WTC11 (cell line): ENCODE measurements around the gene ENAH. TPM values are rescaled to one million over a fixed set of nuclear protein-coding genes. Genes with fewer than 3 reads are reported as not detected.

ENCODE experiments used
- ATAC-seq: fragments of 200-7000 bp; cut with Tn5 transposase; 2 replicates; pipeline ENCODE4 v1.10.0; 2021; ENCODE audit warnings: mild to moderate bottlenecking, moderate library complexity
- CTCF ChIA-PET: fragments of 300-600 bp; sonication (Branson Sonifier 250); formaldehyde crosslinking; loops from one replicate; lab custom pipeline; 2021; ENCODE audit warnings: antibody characterized with exemption; lab: Charles Lee
- POLR2A ChIA-PET: fragments of 350-600 bp; sonication (Branson Sonifier 250); formaldehyde crosslinking; loops from one replicate; lab custom pipeline; 2021; ENCODE audit warnings: antibody characterized with exemption; lab: Charles Lee
- DNase-seq: peaks from one replicate; pipeline ENCODE4 v3.0.0; 2021; ENCODE audit warnings: low spot score
- H3K27ac Mint-ChIP-seq: 2 replicates; pipeline ENCODE4 v1.8.0; 2021; ENCODE audit warnings: mixed read lengths
- H3K27me3 Mint-ChIP-seq: 2 replicates; pipeline ENCODE4 v1.8.0; 2021; ENCODE audit warnings: low read depth, mild to moderate bottlenecking, moderate library complexity, mixed read lengths
- H3K36me3 Mint-ChIP-seq: 2 replicates; pipeline ENCODE4 v1.8.0; 2021; ENCODE audit warnings: mixed read lengths
- H3K4me1 Mint-ChIP-seq: 2 replicates; pipeline ENCODE4 v1.8.0; 2022; ENCODE audit warnings: mixed read lengths
- H3K4me3 Mint-ChIP-seq: 2 replicates; pipeline ENCODE4 v1.8.0; 2021; ENCODE audit warnings: mild to moderate bottlenecking, moderate library complexity, mixed read lengths
- H3K9me3 Mint-ChIP-seq: 2 replicates; pipeline ENCODE4 v1.8.0; 2021; ENCODE audit warnings: mixed read lengths
- FOXK1 ChIP-seq: sonication (generic); formaldehyde crosslinking; IDR thresholded peaks from 2 replicates; pipeline ENCODE4 v1.8.0; 2022; ENCODE audit warnings: mild to moderate bottlenecking, moderate library complexity, missing genetic modification reagents
- GABPB1 ChIP-seq: sonication (generic); formaldehyde crosslinking; IDR thresholded peaks from 2 replicates; pipeline ENCODE4 v1.8.1; 2023; ENCODE audit warnings: mild to moderate bottlenecking, missing genetic modification reagents
- IRF2 ChIP-seq: sonication (generic); formaldehyde crosslinking; IDR thresholded peaks from 2 replicates; pipeline ENCODE4 v1.8.0; 2022; ENCODE audit warnings: low read depth, missing genetic modification reagents, borderline replicate concordance
- TP53 ChIP-seq: sonication (generic); formaldehyde crosslinking; IDR thresholded peaks from 2 replicates; pipeline ENCODE4 v1.8.1; 2023; ENCODE audit warnings: mild to moderate bottlenecking, missing genetic modification reagents
- ZNF121 ChIP-seq: sonication (generic); formaldehyde crosslinking; IDR thresholded peaks from 2 replicates; pipeline ENCODE4 v1.8.0; 2023; ENCODE audit warnings: missing genetic modification reagents
- total RNA-seq: library from RNA; stranded (reverse); gene quantifications from 3 replicates; pipeline ENCODE4 v1.2.3, GENCODE V29; 2021
- TF ChIP-seq, protein P1 (sequence below): fragments of 250-450 bp; sonication (Bioruptor Pico); conservative IDR thresholded peaks from 2 replicates; pipeline ENCODE4 v1.9.0; 2021; ENCODE audit warnings: mild to moderate bottlenecking
- TF ChIP-seq, protein P2 (sequence below): sonication (generic); formaldehyde crosslinking; conservative IDR thresholded peaks from 2 replicates; pipeline ENCODE4 v1.8.1; 2022; ENCODE audit warnings: mild to moderate bottlenecking, missing genetic modification reagents
- TF ChIP-seq, protein P3 (sequence below): sonication (generic); formaldehyde crosslinking; IDR thresholded peaks from 2 replicates; pipeline ENCODE4 v1.8.0; 2023; ENCODE audit warnings: mild to moderate bottlenecking, missing genetic modification reagents
- TF ChIP-seq, protein P4 (sequence below): sonication (generic); formaldehyde crosslinking; IDR thresholded peaks from 2 replicates; pipeline ENCODE4 v1.8.1; 2023; ENCODE audit warnings: mild to moderate bottlenecking, moderate library complexity, missing genetic modification reagents
- TF ChIP-seq, protein P5 (sequence below): sonication (generic); formaldehyde crosslinking; IDR thresholded peaks from 2 replicates; pipeline ENCODE4 v1.8.0; 2022; ENCODE audit warnings: mild to moderate bottlenecking, missing genetic modification reagents

ENAH gene
- total RNA-seq, 1 experiment from 2014 or later: 227 TPM

DNA sequence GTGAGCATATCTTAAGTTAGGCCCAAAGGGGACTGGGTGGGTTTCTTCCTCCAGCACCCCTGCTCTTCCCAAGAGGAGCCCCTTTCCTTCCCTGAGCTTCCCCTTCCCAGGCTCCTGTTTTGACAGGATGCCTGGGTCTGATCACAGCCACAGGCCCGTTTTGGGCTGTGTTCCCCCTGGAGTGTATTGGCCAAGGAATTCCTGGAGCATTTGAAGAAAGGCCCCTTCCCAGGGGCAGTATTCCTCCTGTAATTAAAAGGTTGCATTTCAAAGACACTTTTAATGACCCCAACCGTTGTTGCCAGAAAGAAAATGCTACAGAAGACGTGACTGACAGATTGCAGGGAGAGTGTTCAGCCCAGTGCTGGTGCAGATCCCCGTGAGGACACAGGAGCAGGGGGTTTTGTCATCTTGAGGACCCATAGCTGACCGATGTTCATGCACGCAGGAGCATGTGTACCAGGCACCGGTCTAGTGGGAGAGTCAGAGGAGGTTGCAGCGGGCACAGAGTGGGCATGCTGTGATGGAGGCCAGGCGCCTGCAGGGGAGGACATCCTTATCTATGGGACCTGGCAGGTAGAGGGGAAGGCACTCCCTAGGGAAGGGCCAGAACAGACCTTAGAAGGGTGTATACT is 205.8 kb downstream of the ENAH start:
- POLR2A ChIA-PET: no interaction called here
- Mint-ChIP-seq H3K27me3 (0 out of 2 replicates have a peak, but pooled peaks cover 4% of the 10 kb centered on the region), H3K4me1 (peaks cover 34% of the 10 kb centered on the region), H3K4me3 (no peak overlapping the region)
- TF ChIP-seq FOXK1 (CRISPR knock-in tag): no peak
- TF ChIP-seq, protein P1, sequence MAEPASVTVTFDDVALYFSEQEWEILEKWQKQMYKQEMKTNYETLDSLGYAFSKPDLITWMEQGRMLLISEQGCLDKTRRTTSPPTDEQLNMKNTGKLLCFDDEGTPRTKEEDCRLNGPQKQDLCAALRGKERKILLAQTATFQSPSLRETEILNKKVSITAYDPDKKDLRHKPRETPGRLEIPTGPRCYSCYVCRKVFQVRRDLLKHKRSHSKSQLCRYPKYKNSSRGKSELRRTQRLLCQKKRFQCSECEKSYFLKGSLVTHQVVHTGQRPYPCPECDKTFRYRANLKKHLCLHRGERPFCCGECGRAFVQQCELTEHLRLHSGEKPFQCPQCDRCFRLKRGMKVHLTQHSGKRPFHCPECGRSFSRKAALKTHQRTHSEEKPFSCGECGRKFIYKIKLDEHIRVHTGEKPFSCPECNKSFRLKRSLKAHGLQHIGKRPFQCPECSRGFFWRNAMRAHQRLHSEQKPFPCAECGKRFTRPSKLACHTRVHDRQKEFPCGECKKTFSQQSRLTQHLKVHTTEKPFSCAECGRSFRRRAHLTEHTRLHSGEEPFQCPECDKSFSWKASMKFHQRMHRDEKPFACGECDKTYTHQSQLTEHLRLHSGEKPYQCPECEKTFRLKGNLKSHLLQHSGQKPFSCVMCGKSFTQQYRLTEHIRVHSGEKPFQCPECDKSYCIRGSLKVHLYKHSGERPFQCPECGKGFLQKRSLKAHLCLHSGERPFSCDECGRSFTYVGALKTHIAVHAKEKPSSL (CRISPR knock-in tag): no peak
- TF ChIP-seq, all 79 proteins: peak for 0
- no peaks in the 10 kb centered on the region for H3K9me3 Mint-ChIP-seq
- DNase-seq: no peak
- CTCF ChIA-PET: interaction anchor here (1.2 to 2.6 kb wide), 6 partner anchors 14 to 516 kb away, joined by 4 to 7 read pairs (median 4); partner anchors contain the start of gene SRP9
- no peaks in the 10 kb centered on the region for H3K36me3 Mint-ChIP-seq
- no peak overlapping the region for H3K27ac Mint-ChIP-seq
- ATAC-seq: peak; percentile 16

DNA sequence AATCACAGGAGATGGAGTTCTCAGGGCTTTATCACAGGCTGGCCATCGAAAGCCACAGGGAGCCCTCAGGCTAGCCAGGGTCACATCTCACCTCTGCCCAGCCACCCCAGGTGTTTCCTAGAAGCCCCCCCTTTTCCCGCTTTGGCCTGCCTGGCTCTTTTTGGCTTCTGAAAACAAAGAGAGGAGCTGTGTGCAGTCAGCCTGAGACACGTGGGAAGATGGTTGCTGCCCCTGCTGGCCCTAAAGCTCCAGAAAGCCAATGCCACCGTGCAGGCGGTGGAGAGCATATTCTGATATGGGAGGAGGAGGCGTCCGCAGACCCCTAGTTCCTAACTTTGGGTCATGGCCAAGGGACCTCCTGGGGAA is 206.3 kb downstream of the ENAH start:
- H3K36me3 Mint-ChIP-seq: no peaks in the 10 kb centered on the region
- H3K9me3 Mint-ChIP-seq: no peaks in the 10 kb centered on the region
- H3K27ac Mint-ChIP-seq: no peak overlapping the region
- H3K4me3 Mint-ChIP-seq: no peak overlapping the region
- CTCF ChIA-PET: interaction anchor here (0.5 to 1.6 kb wide), 6 partner anchors 15 to 521 kb away, joined by 3 to 5 read pairs (median 4); partner anchors contain the start of gene SRP9
- ATAC-seq: peak; percentile 10; the same call in 1 of the 2 replicates
- no peak for DNase-seq
- POLR2A ChIA-PET: no interaction called here
- 0 out of 2 replicates have a peak, but pooled peaks cover 4% of the 10 kb centered on the region for H3K27me3 Mint-ChIP-seq
- TF ChIP-seq, protein P2, sequence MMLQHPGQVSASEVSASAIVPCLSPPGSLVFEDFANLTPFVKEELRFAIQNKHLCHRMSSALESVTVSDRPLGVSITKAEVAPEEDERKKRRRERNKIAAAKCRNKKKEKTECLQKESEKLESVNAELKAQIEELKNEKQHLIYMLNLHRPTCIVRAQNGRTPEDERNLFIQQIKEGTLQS (CRISPR knock-in tag): no peak
- TF ChIP-seq, protein P3, sequence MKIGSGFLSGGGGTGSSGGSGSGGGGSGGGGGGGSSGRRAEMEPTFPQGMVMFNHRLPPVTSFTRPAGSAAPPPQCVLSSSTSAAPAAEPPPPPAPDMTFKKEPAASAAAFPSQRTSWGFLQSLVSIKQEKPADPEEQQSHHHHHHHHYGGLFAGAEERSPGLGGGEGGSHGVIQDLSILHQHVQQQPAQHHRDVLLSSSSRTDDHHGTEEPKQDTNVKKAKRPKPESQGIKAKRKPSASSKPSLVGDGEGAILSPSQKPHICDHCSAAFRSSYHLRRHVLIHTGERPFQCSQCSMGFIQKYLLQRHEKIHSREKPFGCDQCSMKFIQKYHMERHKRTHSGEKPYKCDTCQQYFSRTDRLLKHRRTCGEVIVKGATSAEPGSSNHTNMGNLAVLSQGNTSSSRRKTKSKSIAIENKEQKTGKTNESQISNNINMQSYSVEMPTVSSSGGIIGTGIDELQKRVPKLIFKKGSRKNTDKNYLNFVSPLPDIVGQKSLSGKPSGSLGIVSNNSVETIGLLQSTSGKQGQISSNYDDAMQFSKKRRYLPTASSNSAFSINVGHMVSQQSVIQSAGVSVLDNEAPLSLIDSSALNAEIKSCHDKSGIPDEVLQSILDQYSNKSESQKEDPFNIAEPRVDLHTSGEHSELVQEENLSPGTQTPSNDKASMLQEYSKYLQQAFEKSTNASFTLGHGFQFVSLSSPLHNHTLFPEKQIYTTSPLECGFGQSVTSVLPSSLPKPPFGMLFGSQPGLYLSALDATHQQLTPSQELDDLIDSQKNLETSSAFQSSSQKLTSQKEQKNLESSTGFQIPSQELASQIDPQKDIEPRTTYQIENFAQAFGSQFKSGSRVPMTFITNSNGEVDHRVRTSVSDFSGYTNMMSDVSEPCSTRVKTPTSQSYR (CRISPR knock-in tag): no peak
- TF ChIP-seq ZNF121 (CRISPR knock-in tag) (no peak), GABPB1 (CRISPR knock-in tag) (no peak), TP53 (CRISPR knock-in tag) (no peak), IRF2 (CRISPR knock-in tag) (no peak)
- TF ChIP-seq, protein P4, sequence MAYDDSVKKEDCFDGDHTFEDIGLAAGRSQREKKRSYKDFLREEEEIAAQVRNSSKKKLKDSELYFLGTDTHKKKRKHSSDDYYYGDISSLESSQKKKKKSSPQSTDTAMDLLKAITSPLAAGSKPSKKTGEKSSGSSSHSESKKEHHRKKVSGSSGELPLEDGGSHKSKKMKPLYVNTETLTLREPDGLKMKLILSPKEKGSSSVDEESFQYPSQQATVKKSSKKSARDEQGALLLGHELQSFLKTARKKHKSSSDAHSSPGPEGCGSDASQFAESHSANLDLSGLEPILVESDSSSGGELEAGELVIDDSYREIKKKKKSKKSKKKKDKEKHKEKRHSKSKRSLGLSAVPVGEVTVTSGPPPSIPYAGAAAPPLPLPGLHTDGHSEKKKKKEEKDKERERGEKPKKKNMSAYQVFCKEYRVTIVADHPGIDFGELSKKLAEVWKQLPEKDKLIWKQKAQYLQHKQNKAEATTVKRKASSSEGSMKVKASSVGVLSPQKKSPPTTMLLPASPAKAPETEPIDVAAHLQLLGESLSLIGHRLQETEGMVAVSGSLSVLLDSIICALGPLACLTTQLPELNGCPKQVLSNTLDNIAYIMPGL (CRISPR knock-in tag): no peak
- TF ChIP-seq, protein P5, sequence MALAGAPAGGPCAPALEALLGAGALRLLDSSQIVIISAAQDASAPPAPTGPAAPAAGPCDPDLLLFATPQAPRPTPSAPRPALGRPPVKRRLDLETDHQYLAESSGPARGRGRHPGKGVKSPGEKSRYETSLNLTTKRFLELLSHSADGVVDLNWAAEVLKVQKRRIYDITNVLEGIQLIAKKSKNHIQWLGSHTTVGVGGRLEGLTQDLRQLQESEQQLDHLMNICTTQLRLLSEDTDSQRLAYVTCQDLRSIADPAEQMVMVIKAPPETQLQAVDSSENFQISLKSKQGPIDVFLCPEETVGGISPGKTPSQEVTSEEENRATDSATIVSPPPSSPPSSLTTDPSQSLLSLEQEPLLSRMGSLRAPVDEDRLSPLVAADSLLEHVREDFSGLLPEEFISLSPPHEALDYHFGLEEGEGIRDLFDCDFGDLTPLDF (CRISPR knock-in tag): no peak
- TF ChIP-seq, all 79 proteins: peak for 0
- H3K4me1 Mint-ChIP-seq: peaks cover 34% of the 10 kb centered on the region
